ENCODE results near the gene SCNN1B.
A peak's percentile ranks its signal among the peaks of the same experiment; 100 is the strongest.

Gene SCNN1B

DNA sequence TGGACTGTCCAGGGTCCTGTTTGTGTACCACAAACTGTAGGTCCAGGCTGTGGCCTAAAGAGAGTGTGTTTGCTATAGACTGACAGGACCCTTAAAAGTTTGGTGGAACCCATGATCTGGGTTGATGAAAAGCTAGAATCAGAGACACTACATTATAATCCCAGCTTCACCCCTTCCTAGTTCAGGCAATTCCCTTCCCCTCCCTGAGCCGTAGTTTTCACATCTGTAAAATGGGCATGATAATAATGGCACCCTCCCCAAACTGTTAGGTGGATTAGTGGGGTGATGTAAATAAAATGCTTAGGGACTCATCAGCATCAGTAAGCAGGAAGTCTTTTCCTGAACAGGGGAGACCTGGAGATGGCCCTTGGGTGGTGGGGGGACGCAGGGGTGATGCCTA, 2.5 kb downstream of the SCNN1B start:
- TF ChIP-seq, protein P1, sequence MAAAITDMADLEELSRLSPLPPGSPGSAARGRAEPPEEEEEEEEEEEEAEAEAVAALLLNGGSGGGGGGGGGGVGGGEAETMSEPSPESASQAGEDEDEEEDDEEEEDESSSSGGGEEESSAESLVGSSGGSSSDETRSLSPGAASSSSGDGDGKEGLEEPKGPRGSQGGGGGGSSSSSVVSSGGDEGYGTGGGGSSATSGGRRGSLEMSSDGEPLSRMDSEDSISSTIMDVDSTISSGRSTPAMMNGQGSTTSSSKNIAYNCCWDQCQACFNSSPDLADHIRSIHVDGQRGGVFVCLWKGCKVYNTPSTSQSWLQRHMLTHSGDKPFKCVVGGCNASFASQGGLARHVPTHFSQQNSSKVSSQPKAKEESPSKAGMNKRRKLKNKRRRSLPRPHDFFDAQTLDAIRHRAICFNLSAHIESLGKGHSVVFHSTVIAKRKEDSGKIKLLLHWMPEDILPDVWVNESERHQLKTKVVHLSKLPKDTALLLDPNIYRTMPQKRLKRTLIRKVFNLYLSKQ (tag by site-specific recombination; IDR thresholded peaks at IDR 0.05; ENCODE audit: borderline replicate concordance), result no peak
- no peak for TF ChIP-seq ZNF76 (tag by site-specific recombination; IDR thresholded peaks at IDR 0.05; ENCODE audit: borderline replicate concordance, low read depth)
- no peak for TF ChIP-seq ZBTB20 (tag by site-specific recombination; IDR thresholded peaks at IDR 0.05)
- TF ChIP-seq ZSCAN30 (tag by site-specific recombination; IDR thresholded peaks at IDR 0.05), result no peak
- TF ChIP-seq SCRT2 (tag by site-specific recombination; IDR thresholded peaks at IDR 0.05), result no peak
- TF ChIP-seq ZBTB1 (tag by site-specific recombination; IDR thresholded peaks at IDR 0.05), result no peak
- TF ChIP-seq ZIC2 (tag by site-specific recombination; IDR thresholded peaks at IDR 0.05), result no peak
- TF ChIP-seq ZNF621 (tag by site-specific recombination; IDR thresholded peaks at IDR 0.05), result no peak
- TF ChIP-seq ZNF16 (tag by site-specific recombination; IDR thresholded peaks at IDR 0.05; ENCODE audit: low read depth), result no peak
- no peak for TF ChIP-seq ZNF223 (tag by site-specific recombination; IDR thresholded peaks at IDR 0.05)
- TF ChIP-seq ZNF133 (tag by site-specific recombination; IDR thresholded peaks at IDR 0.05), result no peak
- no peak for TF ChIP-seq TRIM28 (IDR thresholded peaks at IDR 0.05; ENCODE audit: borderline replicate concordance, low read length)
- no peak for TF ChIP-seq ZNF707 (tag by site-specific recombination; IDR thresholded peaks at IDR 0.05)
- no peak for TF ChIP-seq OVOL3 (tag by site-specific recombination; IDR thresholded peaks at IDR 0.05)
- no peaks in the 10 kb centered on the region for H3K36me3 ChIP-seq (ENCODE audit: control insufficient read depth in 2 of 2, insufficient read depth in 1 of 2, low read length in 2 of 2)
- POLR2A ChIA-PET, result no interaction called here
- CTCF ChIA-PET, result interaction anchor here (0.5 to 0.6 kb wide), 3 partner anchors 51 to 741 kb away, joined by 3 to 5 read pairs (median 5); partner anchors contain the start of gene COG7
- H3K27ac ChIP-seq (ENCODE audit: extremely low read depth, low read depth, low read length), result no peak overlapping the region
- H3K4me1 ChIP-seq (ENCODE audit: control insufficient read depth, insufficient read depth, low read length), result no peaks in the 10 kb centered on the region; the same call in 1 of the 2 replicates
- H3K4me3 ChIP-seq (ENCODE audit: low read depth, low read length), result no peak overlapping the region
- no peaks in the 10 kb centered on the region for H3K9me3 ChIP-seq (ENCODE audit: control insufficient read depth, insufficient read depth, low read depth, low read length)

DNA sequence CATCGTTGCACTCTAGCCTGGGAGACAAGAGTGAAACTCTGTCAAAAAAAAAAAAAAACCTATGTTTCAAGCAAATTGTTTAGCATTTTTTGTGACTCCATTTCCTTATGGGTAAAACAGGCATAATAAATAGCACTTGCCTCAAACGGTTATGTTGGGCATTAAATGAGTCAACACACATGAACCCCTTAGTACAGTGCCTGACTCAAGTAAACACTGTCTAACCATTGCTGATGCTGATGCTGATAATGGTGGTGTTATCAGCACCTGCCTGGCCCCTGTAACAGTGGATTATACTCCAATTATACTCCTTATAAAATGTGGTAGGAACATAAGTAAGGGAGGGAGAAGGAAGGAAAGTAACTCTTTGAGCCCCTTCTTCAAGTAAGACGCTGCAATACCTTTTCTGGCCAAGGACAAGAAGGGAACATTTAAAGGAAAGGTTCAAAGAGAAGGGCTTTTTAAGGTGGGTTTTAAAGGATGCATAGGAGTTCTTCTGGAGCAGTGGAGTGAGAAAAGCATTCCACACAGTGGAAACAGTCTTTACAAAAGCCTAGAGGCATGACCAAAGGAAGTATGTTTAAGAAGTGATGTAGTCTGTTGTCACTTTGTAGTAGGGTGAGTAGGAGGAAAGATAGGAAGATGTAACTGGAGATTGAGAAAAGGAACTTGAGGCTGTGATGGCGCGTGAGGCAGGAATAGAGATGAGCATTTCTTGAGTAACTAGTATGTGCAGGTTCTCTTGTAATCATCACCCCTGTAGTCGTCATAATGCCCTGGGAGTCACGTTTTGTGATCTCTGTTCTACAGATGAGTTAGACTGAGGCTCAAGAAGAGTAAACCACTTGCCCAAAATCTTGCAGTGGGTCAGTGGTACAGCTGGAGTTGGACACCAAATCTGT, 4.3 kb downstream of the SCNN1B start:
- ChIA-PET CTCF (interaction anchor here (0.5 kb wide), 1 partner anchor 10 kb away, joined by 3 read pairs; no protein-coding TSS in a partner anchor), POLR2A (no interaction called here)
- Histone ChIP-seq H3K36me3 (ENCODE audit: control insufficient read depth in 2 of 2, insufficient read depth in 1 of 2, low read length in 2 of 2) (no peaks in the 10 kb centered on the region), H3K4me1 (ENCODE audit: control insufficient read depth, insufficient read depth, low read length) (no peaks in the 10 kb centered on the region; the same call in 1 of the 2 replicates), H3K4me3 (ENCODE audit: low read depth, low read length) (no peak overlapping the region), H3K27ac (ENCODE audit: extremely low read depth, low read depth, low read length) (no peak overlapping the region), H3K9me3 (ENCODE audit: control insufficient read depth, insufficient read depth, low read depth, low read length) (no peaks in the 10 kb centered on the region)
- no peak for TF ChIP-seq ZNF548 (tag by site-specific recombination; IDR thresholded peaks at IDR 0.05)
- no peak for TF ChIP-seq ZNF544 (tag by site-specific recombination; IDR thresholded peaks at IDR 0.05)
- peak; percentile 81 for TF ChIP-seq ZNF133 (tag by site-specific recombination; IDR thresholded peaks at IDR 0.05)
- TF ChIP-seq ZNF423 (tag by site-specific recombination; IDR thresholded peaks at IDR 0.05), result no peak
- no peak for TF ChIP-seq BCL11B (tag by site-specific recombination; IDR thresholded peaks at IDR 0.05; ENCODE audit: low read depth)
- peak; percentile 95 for TF ChIP-seq ZFP3 (tag by site-specific recombination; IDR thresholded peaks at IDR 0.05; ENCODE audit: low read depth)
- TF ChIP-seq, protein P2, sequence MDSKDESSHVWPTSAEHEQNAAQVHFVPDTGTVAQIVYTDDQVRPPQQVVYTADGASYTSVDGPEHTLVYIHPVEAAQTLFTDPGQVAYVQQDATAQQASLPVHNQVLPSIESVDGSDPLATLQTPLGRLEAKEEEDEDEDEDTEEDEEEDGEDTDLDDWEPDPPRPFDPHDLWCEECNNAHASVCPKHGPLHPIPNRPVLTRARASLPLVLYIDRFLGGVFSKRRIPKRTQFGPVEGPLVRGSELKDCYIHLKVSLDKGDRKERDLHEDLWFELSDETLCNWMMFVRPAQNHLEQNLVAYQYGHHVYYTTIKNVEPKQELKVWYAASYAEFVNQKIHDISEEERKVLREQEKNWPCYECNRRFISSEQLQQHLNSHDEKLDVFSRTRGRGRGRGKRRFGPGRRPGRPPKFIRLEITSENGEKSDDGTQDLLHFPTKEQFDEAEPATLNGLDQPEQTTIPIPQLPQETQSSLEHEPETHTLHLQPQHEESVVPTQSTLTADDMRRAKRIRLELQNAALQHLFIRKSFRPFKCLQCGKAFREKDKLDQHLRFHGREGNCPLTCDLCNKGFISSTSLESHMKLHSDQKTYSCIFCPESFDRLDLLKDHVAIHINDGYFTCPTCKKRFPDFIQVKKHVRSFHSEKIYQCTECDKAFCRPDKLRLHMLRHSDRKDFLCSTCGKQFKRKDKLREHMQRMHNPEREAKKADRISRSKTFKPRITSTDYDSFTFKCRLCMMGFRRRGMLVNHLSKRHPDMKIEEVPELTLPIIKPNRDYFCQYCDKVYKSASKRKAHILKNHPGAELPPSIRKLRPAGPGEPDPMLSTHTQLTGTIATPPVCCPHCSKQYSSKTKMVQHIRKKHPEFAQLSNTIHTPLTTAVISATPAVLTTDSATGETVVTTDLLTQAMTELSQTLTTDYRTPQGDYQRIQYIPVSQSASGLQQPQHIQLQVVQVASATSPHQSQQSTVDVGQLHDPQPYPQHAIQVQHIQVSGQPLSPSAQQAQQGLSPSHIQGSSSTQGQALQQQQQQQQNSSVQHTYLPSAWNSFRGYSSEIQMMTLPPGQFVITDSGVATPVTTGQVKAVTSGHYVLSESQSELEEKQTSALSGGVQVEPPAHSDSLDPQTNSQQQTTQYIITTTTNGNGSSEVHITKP (tag by site-specific recombination; IDR thresholded peaks at IDR 0.05), result no peak
- no peak for TF ChIP-seq ZNF510 (tag by site-specific recombination; IDR thresholded peaks at IDR 0.05; ENCODE audit: insufficient replicate concordance)
- TF ChIP-seq TRIM28 (IDR thresholded peaks at IDR 0.05; ENCODE audit: borderline replicate concordance, low read length), result 0 out of 2 replicates have a peak, but pooled peaks have one; percentile 21
- TF ChIP-seq ZNF449 (tag by site-specific recombination; IDR thresholded peaks at IDR 0.05), result no peak

Measured in HEK293 (cell line).